K562 (cell line): ENCODE data around the gene TNFSF11.

Experiments used
- EZH2 ChIP-seq: IDR thresholded peaks from 2 replicates; pipeline ENCODE4 v1.6.1; 2012; ENCODE audit warnings: low read depth, mild to moderate bottlenecking, inconsistent platforms, low read length, borderline replicate concordance
- PTRF ChIP-seq: fragments of 450-650 bp; IDR thresholded peaks from 2 replicates; pipeline ENCODE4 v1.6.1; 2016; ENCODE audit warnings: mild to moderate bottlenecking, missing genetic modification characterization, missing compliant biosample characterization
- YY1 ChIP-seq, 3 experiments: IDR thresholded peaks; 2 replicates each; pipeline ENCODE4 v1.6.1; 2011; ENCODE audit warnings: low read length in 2 of 3, mild to moderate bottlenecking in 2 of 3, moderate library complexity in 2 of 3, borderline replicate concordance in 1 of 3, control low read depth in 1 of 3, low read depth in 1 of 3; ENCODE audit not compliant: insufficient read depth in 3 of 3, insufficient replicate concordance in 2 of 3, control insufficient read depth in 1 of 3, insufficient read length in 1 of 3; ENCODE audit errors: extremely low read depth in 1 of 3

DNA sequence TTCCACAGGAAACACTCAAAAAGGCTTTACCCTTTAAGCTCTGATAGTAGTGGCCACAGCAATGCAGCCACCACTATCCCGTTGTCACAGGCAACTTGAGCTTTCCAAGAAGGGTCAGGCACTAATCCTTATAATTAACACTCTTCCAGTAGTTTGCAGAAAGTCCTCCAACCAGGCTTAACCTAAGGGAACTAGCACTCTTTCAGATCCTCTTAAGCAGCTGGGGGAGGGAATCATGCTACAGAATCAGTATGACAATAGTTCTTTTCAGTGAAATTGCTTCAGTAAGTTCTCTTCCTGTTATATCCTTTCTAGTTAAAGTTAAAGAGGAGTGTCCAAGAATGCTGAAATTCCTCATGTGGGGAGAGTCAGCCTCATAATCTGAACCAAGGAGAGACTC is 82.2 kb downstream of the TNFSF11 start:
- TF ChIP-seq PTRF (tag), result no peak
- TF ChIP-seq YY1 (IDR thresholded peaks at IDR 0.05; ENCODE audit: borderline replicate concordance in 1 of 3, control insufficient read depth in 1 of 3, extremely low read depth in 1 of 3, insufficient read depth in 3 of 3, insufficient read length in 1 of 3, insufficient replicate concordance in 2 of 3, low read depth in 1 of 3, low read length in 2 of 3), result no peak
- TF ChIP-seq EZH2, result no peak
